DMS153 treated with DMSO at 0.1 percent for 48 hours (cell line): ENCODE data around the gene MTHFR.

Source experiments
- DNase-seq: peaks from one replicate; lab custom pipeline; 2025; ENCODE audit not compliant: unreplicated experiment; lab: John Stamatoyannopoulos, UW

Gene MTHFR

GRCh38 chr1:11761988-11762406 lies 43.8 kb downstream of the MTHFR start, which contains the start of gene C1orf167:
TSS of gene C1orf167 (plus strand) at chr1:11762193. CDS start at chr1:11764401, 2,208 bp downstream.
- no peak for DNase-seq

GRCh38 chr1:11761285-11761684 lies 44.5 kb downstream of the MTHFR start:
- no peak for DNase-seq

GRCh38 chr1:11759791-11760190 lies 46.0 kb downstream of the MTHFR start:
- DNase-seq, result no peak

GRCh38 chr1:11757047-11757446 lies 48.7 kb downstream of the MTHFR start:
- DNase-seq, result no peak

GRCh38 chr1:11753555-11754208 lies 52.1 kb downstream of the MTHFR start:
- DNase-seq, result no peak

- DNase-seq, result no peak
Measured at GRCh38 chr1:11752359-11753088, 53.2 kb downstream of the MTHFR start.

- DNase-seq, result no peak
Measured at GRCh38 chr1:11751087-11751486, 54.7 kb downstream of the MTHFR start.

- no peak for DNase-seq
Measured at GRCh38 chr1:11749996-11750395, 55.8 kb downstream of the MTHFR start.

- peak; percentile 39 for DNase-seq
Measured at GRCh38 chr1:11749203-11749689, 56.5 kb downstream of the MTHFR start.

GRCh38 chr1:11748294-11749202 lies 57.2 kb downstream of the MTHFR start:
- no peak for DNase-seq

- no peak for DNase-seq
Measured at GRCh38 chr1:11746795-11747487, 58.8 kb downstream of the MTHFR start.

- DNase-seq, result no peak
Measured at GRCh38 chr1:11746092-11746491, 59.7 kb downstream of the MTHFR start.

GRCh38 chr1:11744287-11744686 lies 61.5 kb downstream of the MTHFR start:
- DNase-seq, result no peak

- no peak for DNase-seq
Measured at GRCh38 chr1:11741919-11742558, 63.7 kb downstream of the MTHFR start.

GRCh38 chr1:11741482-11741881 lies 64.3 kb downstream of the MTHFR start:
- no peak for DNase-seq

GRCh38 chr1:11740258-11741192 lies 65.2 kb downstream of the MTHFR start:
- no peak for DNase-seq

GRCh38 chr1:11738783-11739182 lies 67.0 kb downstream of the MTHFR start:
- DNase-seq, result no peak

GRCh38 chr1:11738096-11738495 lies 67.7 kb downstream of the MTHFR start:
- DNase-seq, result no peak
